ENCODE measurements around the gene MN1. TPM values are rescaled to one million over a fixed set of nuclear protein-coding genes. Genes with fewer than 3 reads are reported as not detected.

Gene MN1
- total and polyA plus RNA-seq, 2 donors (not counting 1 experiment from before 2014, with no cell fraction given) = 0.02 to 0.12 TPM

DNA sequence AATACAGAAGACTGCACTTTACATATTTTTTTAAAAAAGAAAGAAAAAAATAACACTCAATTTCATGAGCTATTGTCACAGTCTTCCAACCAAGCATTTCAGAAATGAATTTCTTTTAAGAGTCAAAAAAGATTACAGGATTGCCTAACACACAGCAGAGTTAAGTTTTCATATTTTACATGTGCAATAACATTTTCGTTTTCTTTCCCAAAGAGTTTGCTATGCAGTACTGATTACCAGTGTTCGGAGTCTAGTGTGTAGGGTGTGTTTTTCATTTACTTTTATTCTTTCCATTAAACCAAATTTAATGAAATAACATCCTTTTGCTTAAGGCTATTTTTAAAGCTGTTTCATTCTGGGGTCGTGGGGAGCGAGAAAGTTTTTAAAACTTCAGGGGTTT lies 53.2 kb downstream of the MN1 start:
- H2AFZ ChIP-seq (ENCODE audit: insufficient read depth, low read depth, low read length, poor library complexity, severe bottlenecking) = no peak overlapping the region
- no peaks in the 10 kb centered on the region for H3K79me2 ChIP-seq (ENCODE audit: control insufficient read depth, insufficient read depth, low read length)
- no peaks in the 10 kb centered on the region for H3K9me3 Mint-ChIP-seq (ENCODE audit: insufficient read depth)
- no peak for TF ChIP-seq EZH2 (IDR thresholded peaks at IDR 0.05; ENCODE audit: borderline replicate concordance, insufficient read depth, low read depth, low read length, poor library complexity, severe bottlenecking)
- TF ChIP-seq, protein P1, sequence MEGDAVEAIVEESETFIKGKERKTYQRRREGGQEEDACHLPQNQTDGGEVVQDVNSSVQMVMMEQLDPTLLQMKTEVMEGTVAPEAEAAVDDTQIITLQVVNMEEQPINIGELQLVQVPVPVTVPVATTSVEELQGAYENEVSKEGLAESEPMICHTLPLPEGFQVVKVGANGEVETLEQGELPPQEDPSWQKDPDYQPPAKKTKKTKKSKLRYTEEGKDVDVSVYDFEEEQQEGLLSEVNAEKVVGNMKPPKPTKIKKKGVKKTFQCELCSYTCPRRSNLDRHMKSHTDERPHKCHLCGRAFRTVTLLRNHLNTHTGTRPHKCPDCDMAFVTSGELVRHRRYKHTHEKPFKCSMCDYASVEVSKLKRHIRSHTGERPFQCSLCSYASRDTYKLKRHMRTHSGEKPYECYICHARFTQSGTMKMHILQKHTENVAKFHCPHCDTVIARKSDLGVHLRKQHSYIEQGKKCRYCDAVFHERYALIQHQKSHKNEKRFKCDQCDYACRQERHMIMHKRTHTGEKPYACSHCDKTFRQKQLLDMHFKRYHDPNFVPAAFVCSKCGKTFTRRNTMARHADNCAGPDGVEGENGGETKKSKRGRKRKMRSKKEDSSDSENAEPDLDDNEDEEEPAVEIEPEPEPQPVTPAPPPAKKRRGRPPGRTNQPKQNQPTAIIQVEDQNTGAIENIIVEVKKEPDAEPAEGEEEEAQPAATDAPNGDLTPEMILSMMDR (IDR thresholded peaks at IDR 0.05) = no peak
- no peaks in the 10 kb centered on the region for H3K9me3 ChIP-seq (ENCODE audit: control extremely low read depth in 1 of 3, control insufficient read depth in 2 of 3, insufficient read depth in 1 of 3, low read length in 2 of 3)
- no peak overlapping the region for H3K4me3 Mint-ChIP-seq
- 64% methylated on average over 2 of the region's 4 CpGs for WGBS (ENCODE audit: insufficient coverage)
- intact Hi-C loops (cut with micrococcal nuclease) = no loop called here
- DNase-seq (no peak), ATAC-seq (ENCODE audit: low read depth) (no peak)
- H3K4me1 Mint-ChIP-seq = no peaks in the 10 kb centered on the region
- H3K27ac Mint-ChIP-seq = no peak overlapping the region
- H3K27me3 ChIP-seq (replicated peaks in 1 of 4; ENCODE audit: control extremely low read depth in 1 of 4, control insufficient read depth in 3 of 4, insufficient read depth in 4 of 4, low read length in 3 of 4) = peaks cover 0 to 3% (median 0%) of the 10 kb centered on the region in 4 experiments
- peaks cover 7% of the 10 kb centered on the region for H3K27me3 Mint-ChIP-seq
- no peak overlapping the region for H3K4me3 ChIP-seq (ENCODE audit: control extremely low read depth in 1 of 5, extremely low read depth in 1 of 5, insufficient read depth in 1 of 5, low read depth in 2 of 5, low read length in 4 of 5)
- POLR2A ChIA-PET = no interaction called here
- H3K27ac ChIP-seq (ENCODE audit: low read length in 2 of 2) = no peak overlapping the region
- H3K4me1 ChIP-seq (ENCODE audit: control insufficient read depth in 2 of 2, insufficient read depth in 2 of 2, low read length in 2 of 2) = no peaks in the 10 kb centered on the region
- no peaks in the 10 kb centered on the region for H4K20me1 ChIP-seq (ENCODE audit: control insufficient read depth, insufficient read depth, low read length, poor library complexity, severe bottlenecking)
- no peak overlapping the region for H3K4me2 ChIP-seq (replicated peaks; ENCODE audit: low read depth, low read length, poor library complexity, severe bottlenecking)
- CTCF ChIA-PET = no interaction called here
- H3K36me3 ChIP-seq (replicated peaks in 1 of 2; ENCODE audit: control extremely low read depth in 1 of 2, control insufficient read depth in 1 of 2, extremely low read depth in 1 of 2, insufficient read depth in 2 of 2, low read length in 1 of 2) = no peaks in the 10 kb centered on the region
- no peak overlapping the region for H3K9ac ChIP-seq (ENCODE audit: low read length)

DNA sequence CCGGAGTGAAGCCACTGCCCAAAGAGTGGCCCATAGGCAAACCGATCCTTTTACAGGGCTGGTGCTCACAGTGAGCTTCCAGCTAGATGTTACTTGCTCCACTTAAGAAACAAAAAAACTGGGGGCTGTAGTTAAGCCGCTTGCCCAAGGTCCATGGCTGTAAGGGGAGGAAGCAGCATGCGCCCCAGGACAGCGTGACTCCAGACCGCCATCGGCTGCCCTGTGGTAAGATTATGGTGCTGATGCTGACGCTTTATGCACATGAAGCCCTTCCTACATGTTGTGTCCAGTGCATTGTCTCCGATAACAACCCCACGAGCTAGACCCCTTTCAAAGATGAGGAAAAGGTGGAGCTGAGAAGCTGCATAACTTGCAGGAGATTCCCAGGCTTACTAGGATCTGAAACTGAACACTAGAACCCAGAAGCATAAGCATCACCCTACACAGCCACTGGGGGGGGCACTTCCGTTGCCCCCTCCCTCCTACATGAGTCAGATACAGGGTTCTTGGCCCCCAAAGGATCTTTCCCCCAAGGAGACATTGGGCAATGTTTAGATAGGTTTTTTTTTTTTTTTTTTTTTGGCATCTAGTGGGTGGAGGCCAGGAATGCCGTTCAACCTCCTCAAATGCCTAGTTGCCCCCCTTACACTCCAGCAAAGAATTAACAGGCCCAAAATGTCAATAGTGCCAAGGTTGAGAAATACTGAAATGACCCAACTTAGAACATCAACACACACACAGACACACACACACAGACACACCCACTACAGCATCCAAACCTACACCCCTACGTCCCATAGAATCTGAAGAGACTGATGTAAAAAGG lies 53.9 kb downstream of the MN1 start:
- ATAC-seq (ENCODE audit: low read depth) (no peak), DNase-seq (no peak)
- ChIA-PET CTCF (interaction anchor here (0.7 kb wide), 1 partner anchor 354 kb away, joined by 3 read pairs; no protein-coding TSS in a partner anchor), POLR2A (no interaction called here)
- no peaks in the 10 kb centered on the region for H3K4me1 Mint-ChIP-seq
- no peak overlapping the region for H3K9ac ChIP-seq (ENCODE audit: low read length)
- H3K27ac ChIP-seq (ENCODE audit: low read length in 2 of 2) = no peak overlapping the region
- WGBS (ENCODE audit: insufficient coverage) = 97% methylated on average over 9 of the region's 13 CpGs
- H3K9me3 Mint-ChIP-seq (ENCODE audit: insufficient read depth) = no peaks in the 10 kb centered on the region
- no peak overlapping the region for H3K27ac Mint-ChIP-seq
- H3K79me2 ChIP-seq (ENCODE audit: control insufficient read depth, insufficient read depth, low read length) = no peaks in the 10 kb centered on the region
- no peaks in the 10 kb centered on the region for H3K9me3 ChIP-seq (ENCODE audit: control extremely low read depth in 1 of 3, control insufficient read depth in 2 of 3, insufficient read depth in 1 of 3, low read length in 2 of 3)
- no peaks in the 10 kb centered on the region for H4K20me1 ChIP-seq (ENCODE audit: control insufficient read depth, insufficient read depth, low read length, poor library complexity, severe bottlenecking)
- no peak overlapping the region for H3K4me2 ChIP-seq (replicated peaks; ENCODE audit: low read depth, low read length, poor library complexity, severe bottlenecking)
- peaks cover 0 to 3% (median 0%) of the 10 kb centered on the region in 4 experiments for H3K27me3 ChIP-seq (replicated peaks in 1 of 4; ENCODE audit: control extremely low read depth in 1 of 4, control insufficient read depth in 3 of 4, insufficient read depth in 4 of 4, low read length in 3 of 4)
- H3K4me3 Mint-ChIP-seq = no peak overlapping the region
- H3K27me3 Mint-ChIP-seq = peaks cover 7% of the 10 kb centered on the region
- no peak overlapping the region for H2AFZ ChIP-seq (ENCODE audit: insufficient read depth, low read depth, low read length, poor library complexity, severe bottlenecking)
- H3K36me3 ChIP-seq (replicated peaks in 1 of 2; ENCODE audit: control extremely low read depth in 1 of 2, control insufficient read depth in 1 of 2, extremely low read depth in 1 of 2, insufficient read depth in 2 of 2, low read length in 1 of 2) = no peaks in the 10 kb centered on the region
- intact Hi-C loops (cut with micrococcal nuclease) = no loop called here
- H3K4me3 ChIP-seq (ENCODE audit: control extremely low read depth in 1 of 5, extremely low read depth in 1 of 5, insufficient read depth in 1 of 5, low read depth in 2 of 5, low read length in 4 of 5) = no peak overlapping the region
- H3K4me1 ChIP-seq (ENCODE audit: control insufficient read depth in 2 of 2, insufficient read depth in 2 of 2, low read length in 2 of 2) = no peaks in the 10 kb centered on the region
- TF ChIP-seq, protein P1 (IDR thresholded peaks at IDR 0.05) = no peak
- TF ChIP-seq EZH2 (IDR thresholded peaks at IDR 0.05; ENCODE audit: borderline replicate concordance, insufficient read depth, low read depth, low read length, poor library complexity, severe bottlenecking) = no peak
